Measurements from ENCODE around the gene CNTNAP4.

CNTNAP4 gene

DNA sequence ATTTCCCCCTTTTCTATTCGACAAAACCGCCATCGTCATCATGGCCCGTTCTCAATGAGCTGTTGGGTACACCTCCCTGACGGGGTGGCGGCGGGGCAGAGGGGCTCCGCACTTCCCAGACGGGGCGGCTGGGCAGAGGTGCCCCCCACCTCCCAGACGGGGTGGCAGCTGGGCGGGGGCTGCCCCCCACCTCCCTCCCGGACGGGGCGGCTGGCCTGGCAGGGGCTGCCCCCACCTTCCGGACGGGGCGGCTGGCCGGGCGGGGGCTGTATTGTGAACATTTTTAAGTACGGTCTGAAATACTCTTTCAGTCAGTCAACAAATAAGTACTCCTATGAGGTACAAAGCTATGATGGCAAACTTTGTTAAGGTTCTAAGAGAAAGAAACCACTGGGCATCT is 222.8 kb downstream of the CNTNAP4 start:
- DNase-seq = no peak

- no peak for DNase-seq
Observed at GRCh38 chr16:76502063-76502462, 224.9 kb downstream of the CNTNAP4 start.

DNA sequence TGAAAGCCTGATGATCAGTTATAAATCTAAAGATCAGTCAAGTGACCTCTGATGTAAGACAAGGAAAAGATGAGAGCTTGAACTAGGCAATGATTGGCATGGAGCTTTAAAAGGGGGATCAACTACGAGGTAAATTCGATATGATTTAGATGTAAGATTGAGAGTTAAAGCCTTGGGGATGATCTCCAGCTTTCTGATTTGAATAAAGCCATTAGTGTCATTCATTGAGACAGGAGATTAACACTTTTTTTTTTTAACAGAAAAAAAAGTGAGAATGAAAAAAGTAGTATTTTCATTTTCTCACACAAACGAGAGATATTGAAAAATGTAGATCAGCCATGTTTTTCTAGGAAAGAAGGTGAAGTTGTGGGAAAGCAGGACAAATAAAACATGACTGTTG is 225.4 kb downstream of the CNTNAP4 start:
- DNase-seq = no peak

DNA sequence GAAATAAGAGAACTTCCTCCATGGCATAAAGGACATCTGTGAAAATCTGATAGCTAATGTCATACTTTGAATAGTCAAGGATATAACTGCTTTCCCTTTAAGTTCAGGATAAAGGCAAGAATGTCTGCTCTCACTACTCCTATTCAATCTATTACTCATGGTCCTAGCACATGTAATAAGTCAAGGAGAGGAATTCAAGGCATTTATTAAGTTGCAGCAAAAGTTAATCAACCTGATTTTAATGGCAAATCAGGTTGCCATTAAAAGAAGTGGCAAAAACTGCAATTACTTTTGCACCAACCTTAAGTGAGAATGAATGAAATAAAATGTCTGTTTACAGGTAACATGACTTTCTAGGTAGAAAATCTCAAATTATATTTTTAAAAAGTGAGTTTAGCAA is 225.9 kb downstream of the CNTNAP4 start:
- no peak for DNase-seq

GRCh38 chr16:76511203-76511602 is 234.0 kb downstream of the CNTNAP4 start:
- no peak for DNase-seq

DNA sequence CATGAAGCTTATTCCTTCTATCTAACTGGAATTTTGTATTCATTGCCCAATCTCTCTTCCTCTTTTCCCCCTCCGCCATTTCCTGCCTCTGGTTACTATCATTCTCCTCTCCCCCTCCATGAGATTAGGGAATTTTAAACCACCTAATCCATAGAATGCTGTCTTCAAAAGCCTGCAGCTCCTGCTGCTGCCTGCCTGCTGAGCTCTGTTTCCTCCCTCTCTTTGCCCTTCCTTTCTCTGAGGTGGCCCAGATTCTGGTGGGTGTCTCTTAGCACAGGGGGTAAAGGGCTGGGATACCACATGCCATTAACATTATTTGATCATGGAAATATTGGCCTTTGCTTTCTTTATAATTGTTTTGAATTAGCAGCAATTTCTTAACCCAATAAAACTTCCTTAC is 241.6 kb downstream of the CNTNAP4 start:
- no peak for DNase-seq

GRCh38 chr16:76524356-76524755 is 247.2 kb downstream of the CNTNAP4 start:
- DNase-seq = no peak

DNA sequence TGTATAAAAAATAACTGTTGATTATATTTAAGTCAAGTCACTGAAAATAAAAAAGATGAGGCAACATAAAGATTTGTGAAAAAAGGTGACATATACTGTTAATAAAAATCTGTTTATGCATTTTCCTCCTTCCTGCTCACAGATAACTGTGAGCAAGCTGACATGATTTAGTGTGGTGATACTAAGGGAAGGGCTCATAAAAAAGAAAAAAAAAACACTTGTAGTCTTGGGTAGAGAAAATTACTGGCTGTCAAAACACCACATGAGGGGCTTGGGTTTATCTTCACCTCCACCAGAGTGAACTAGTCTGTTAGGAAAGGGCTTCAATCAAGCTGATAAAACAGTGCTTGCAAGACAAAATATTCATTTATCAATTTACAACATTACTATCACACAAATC is 247.6 kb downstream of the CNTNAP4 start:
- DNase-seq = no peak

DNA sequence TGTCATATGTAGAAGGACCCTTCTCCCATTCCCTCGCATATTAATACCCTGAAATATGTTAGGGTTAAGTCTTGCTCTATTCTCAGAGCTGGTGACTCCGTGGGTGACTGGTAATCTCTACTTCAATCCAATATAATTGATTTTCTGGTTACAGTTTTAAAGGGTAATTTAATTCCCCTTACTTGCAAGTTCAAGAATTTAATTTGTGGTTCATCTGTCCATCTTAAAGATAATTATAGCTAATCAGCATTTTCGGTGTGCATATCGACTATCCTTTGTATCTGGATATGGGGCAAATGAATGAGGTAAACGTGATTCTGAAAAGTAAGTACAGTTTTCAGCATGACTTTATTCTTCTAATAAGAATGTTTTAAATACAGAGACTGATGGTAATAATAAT is 250.0 kb downstream of the CNTNAP4 start:
- no peak for DNase-seq

DNA sequence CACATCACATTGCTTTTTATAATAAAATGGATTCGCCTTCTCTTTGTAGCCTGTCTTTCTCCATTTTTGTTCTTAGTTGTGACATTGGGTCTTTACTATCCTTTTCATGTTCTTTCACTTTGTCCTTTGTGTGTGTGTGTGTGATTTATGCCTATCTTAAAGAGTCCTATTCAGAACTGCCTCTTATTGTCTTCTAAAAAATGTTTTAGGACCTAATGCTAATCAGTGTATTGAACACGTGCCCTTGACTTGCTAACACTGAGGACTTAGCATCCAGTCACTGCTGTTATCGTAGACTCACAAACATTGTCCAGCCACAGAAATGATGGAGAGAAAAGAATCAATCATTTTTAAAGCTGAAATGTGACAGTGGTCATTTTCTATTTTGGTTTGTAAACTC is 251.9 kb downstream of the CNTNAP4 start:
- no peak for DNase-seq

DNA sequence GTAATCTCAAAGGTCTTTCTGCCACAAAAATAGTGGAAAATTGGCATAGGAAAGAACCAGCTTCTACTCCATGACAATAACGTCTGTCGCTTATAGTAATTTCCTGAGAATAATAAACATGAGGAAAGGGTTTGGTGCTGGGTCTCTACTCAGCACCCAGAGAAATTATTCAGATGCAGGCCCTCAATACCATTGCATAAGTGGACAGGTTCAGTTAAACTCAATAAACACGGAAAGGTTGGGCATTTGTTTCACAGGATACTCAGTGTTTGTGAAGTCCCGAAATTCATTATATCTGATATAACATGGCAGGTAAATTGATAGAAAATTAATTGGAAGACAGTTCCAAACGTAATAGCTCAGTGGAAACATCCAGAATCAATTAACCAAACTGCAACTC is 254.0 kb downstream of the CNTNAP4 start:
- DNase-seq = no peak

- DNase-seq = no peak
Observed at GRCh38 chr16:76532188-76532973, 255.2 kb downstream of the CNTNAP4 start.

DNA sequence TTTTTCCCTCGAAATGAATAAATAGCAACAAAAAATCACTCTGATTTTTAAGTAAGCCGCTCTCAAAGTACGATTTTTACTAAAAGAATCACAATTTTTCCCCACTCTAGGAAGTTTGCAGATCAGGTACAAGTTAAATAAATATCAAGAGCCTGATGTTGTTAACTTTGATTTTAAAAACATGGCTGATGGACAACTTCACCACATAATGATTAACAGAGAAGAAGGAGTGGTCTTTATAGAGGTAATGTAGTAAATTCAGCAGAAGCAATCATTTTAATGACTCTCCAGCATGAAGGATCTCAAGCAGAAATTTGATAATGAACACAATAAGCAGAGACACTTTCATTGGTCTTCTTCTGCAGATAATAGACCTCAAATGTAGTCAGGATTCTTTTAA is 262.4 kb downstream of the CNTNAP4 start:
- no peak for DNase-seq

GRCh38 chr16:76541070-76541469 is 263.9 kb downstream of the CNTNAP4 start:
- DNase-seq = no peak

- no peak for DNase-seq
Observed at GRCh38 chr16:76565542-76565941, 288.3 kb downstream of the CNTNAP4 start.

GRCh38 chr16:76571755-76572154 is 294.6 kb downstream of the CNTNAP4 start:
- DNase-seq = no peak

DNA sequence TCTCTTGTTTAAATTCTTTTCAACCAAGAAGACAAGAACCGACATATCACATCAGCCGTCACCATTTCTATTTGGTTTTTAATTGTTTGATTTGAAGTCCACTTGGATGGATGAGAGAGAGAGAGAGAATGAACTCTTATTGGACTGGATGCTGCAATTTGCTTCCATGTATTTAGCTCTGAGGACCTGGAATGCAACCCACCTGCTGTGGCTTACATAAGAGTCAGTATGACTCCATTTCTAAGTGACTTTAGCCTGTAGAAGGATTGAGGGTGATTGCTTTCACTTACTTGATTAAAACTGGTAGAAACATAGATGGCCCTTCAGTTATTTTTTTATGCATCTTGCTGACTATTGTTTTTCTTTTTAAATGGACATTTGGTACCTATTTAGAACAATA is 296.1 kb downstream of the CNTNAP4 start:
- DNase-seq = no peak

- DNase-seq = no peak
Observed at GRCh38 chr16:76574651-76575050, 297.4 kb downstream of the CNTNAP4 start.

DNA sequence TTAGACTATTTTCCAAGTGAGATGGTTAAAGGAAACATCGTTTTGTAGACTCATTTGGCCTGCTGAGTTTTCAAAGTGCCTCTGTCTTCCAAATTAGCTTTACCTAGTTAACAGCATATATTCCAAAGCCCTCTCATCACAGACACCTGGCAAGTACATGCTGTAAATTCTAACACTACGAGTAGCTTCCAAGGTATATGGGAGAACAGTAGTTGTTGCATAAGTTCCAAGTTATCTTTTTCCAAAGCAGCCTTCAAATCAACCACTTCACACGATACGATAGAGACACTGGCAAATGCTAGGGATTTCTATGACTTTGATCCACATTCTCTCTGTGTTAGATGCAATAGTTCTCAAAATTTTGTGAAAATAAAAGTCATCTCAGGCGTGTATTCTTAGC is 299.3 kb downstream of the CNTNAP4 start:
- no peak for DNase-seq

- no peak for DNase-seq
Observed at GRCh38 chr16:76577003-76577402, 299.8 kb downstream of the CNTNAP4 start.

DNA sequence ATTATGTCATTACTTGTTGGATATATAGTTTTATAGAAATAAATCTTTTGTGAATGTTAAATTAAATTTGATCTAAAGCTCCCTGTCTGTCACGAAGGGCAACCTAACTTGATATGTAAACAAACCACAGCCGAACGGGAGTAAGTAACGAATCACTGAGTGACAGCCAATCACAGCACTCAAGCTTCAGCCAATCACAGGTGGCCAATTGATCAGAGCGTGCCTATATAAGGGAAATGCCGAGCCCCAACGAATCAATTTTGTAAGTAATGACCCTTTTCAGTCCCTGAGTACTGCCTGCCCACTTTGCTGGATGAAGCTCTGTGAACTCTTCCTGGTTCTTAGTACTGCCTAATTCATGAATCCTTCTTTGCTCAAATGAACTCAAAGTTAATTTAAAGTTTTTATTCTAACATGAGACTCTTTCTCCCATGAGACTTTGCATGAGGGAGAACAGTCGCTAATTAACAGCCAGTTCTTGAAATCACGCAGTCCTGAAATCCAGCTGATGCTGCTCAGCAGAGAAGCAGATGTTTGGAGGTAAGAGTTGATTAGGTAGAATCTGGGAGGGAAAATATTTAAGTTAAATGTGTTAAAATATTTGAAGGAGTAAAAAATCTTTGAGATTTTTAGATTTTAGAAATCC is 302.2 kb downstream of the CNTNAP4 start:
- DNase-seq = no peak

- no peak for DNase-seq
Observed at GRCh38 chr16:76583466-76583865, 306.3 kb downstream of the CNTNAP4 start.

GRCh38 chr16:76583945-76584344 is 306.7 kb downstream of the CNTNAP4 start:
- no peak for DNase-seq

DNA sequence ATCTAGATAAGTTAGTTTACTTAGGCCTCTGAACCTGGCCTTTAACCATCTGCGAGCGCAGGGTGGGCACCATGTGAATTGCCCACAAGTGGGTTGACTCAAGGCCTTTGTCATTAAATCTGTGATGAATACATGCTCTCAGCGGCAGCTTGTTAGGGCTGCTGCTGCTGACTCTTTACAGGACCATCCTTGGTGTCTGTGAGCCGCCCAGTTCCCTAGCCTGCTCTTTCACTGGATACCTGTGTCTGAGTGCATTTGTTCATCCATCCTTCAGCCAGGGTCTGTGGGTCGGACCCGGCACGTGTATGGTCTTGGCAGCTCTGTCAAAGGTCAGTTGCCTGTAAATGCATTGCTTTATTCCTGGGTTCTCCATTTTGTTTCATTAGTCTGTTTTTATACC is 321.3 kb downstream of the CNTNAP4 start:
- DNase-seq = no peak

DNA sequence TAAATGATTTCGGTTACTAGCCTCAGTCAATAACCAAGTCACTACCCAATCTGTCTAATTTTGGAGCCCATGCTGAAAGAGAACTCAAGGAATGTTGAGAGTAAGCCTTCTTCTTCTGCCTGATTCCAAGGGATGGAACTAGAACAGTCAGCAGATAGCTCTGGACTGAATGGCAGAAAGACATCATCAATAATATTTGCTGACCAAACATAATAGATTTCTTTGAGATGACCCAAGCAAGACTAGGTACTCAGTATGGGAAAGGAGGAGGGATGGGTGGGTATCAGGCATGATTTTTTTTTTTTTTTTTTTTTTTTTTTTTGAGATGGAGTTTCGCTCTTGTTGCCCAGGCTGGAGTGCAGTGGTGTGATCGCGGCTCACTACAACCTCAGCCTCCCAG is 330.1 kb downstream of the CNTNAP4 start:
- no peak for DNase-seq

Data from activated CD4-positive, alpha-beta T cell treated with anti-CD3 and anti-CD28 coated beads, Interleukin-2, amount 50 U/mL, for 4 hours (primary cell).